G401 (cell line): ENCODE data around the gene NCCRP1. TPM values are rescaled to one million over a fixed set of nuclear protein-coding genes. Genes with fewer than 3 reads are reported as not detected.

Experiments used
- DNase-seq: peaks from one replicate; pipeline ENCODE4 v3.0.0-alpha.2; 2015; ENCODE audit warnings: low spot score
- in situ Hi-C: cut with HindIII; loops from 2 replicates; pipeline ENCODE4 v1.10.0; 2016; ENCODE audit warnings: low sequenced_read_pairs, mixed read lengths
- total RNA-seq: library from RNA; depleted of rRNA; stranded (reverse); fragments of >200 nt; shearing (Covaris generic); gene quantifications from 2 replicates; pipeline ENCODE4 v1.2.3, GENCODE V29; 2014

Gene NCCRP1
- total RNA-seq, 1 experiment from 2014 or later, result 4.5 TPM

DNA sequence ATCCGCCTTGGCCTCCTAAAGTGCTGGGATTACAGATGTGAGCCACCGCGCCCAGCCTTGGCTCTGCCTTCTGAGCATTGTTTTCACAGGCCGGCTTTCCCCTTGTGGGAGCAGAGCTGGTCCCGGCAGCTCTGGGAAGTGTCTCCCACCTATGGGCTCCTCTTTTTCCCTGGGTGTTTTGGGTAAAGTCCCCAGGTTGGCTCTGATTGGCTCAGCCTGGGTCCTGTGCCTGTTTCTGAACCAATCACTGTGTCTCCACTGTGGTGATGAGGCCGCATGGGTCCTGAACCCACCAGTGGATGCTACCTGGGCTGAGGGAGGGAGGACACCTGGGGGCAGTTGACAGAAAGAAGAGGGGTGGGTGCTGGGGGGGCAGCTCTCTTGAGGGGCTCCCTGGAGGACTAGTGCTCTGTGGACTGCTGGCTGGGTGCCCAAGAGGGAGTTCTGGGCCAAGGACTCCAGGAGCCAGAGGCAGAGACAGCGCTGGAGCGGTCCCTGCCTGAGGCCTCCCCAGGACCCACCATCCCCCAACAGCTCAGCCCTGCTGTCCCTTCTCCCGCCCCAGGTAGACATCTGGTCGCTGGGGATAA, 19.6 kb upstream of the NCCRP1 start:
- in situ Hi-C loops, result no loop called here

DNA sequence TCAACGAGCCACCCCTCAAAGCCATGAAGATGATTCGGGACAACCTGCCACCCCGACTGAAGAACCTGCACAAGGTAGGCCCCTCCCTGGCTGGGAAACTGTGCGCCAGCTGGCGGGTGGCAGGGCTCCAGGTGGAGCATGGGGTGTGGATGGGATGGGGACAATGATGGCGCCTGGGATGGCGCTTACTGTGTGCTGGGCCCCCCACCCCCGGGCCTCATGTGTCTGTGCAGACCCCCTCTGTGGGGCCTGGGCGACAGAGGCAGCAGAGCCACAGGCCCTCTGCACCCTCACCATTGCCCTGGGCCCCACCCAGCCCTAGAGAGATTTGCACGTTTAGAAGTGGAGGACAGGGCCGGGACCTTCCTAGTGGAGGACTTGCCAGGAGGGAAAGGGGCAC, 19.0 kb upstream of the NCCRP1 start:
- DNase-seq, result no peak
- in situ Hi-C loops, result no loop called here

More for the DNA sequence above, 19.6 kb upstream of the NCCRP1 start:
- DNase-seq, result no peak

DNA sequence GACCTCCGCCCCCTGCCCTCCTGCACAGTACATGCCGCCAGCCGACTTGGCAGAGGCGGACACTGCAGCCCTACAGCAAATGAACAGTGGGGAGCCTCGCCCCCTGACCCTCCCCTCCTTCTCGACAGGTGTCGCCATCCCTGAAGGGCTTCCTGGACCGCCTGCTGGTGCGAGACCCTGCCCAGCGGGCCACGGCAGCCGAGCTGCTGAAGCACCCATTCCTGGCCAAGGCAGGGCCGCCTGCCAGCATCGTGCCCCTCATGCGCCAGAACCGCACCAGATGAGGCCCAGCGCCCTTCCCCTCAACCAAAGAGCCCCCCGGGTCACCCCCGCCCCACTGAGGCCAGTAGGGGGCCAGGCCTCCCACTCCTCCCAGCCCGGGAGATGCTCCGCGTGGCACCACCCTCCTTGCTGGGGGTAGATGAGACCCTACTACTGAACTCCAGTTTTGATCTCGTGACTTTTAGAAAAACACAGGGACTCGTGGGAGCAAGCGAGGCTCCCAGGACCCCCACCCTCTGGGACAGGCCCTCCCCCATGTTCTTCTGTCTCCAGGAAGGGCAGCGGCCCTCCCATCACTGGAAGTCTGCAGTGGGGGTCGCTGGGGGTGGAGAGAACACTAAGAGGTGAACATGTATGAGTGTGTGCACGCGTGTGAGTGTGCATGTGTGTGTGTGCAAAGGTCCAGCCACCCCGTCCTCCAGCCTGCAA, 18.3 kb upstream of the NCCRP1 start:
- DNase-seq, result no peak
- in situ Hi-C loops, result no loop called here

DNA sequence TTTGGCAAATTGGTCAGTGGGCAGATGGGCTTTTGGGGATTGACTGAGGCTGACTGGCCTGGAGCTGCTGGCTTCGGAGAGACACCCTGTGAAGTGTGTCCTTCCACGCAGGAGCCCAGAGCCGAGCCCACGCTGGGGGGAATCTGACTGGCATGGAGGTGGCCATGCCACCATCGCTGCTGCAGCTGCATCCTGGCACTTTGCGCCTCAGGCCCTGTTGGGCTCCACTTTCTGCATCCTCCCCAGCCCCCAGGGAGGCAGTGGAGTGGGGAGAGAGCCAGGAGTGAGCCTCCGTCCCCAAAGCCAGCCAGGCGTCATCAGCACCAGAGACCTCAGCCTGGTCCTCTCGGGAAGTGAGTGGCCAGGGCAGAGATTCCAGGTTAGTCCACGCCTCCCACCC, 17.0 kb upstream of the NCCRP1 start:
- DNase-seq, result no peak
- in situ Hi-C loops, result no loop called here

DNA sequence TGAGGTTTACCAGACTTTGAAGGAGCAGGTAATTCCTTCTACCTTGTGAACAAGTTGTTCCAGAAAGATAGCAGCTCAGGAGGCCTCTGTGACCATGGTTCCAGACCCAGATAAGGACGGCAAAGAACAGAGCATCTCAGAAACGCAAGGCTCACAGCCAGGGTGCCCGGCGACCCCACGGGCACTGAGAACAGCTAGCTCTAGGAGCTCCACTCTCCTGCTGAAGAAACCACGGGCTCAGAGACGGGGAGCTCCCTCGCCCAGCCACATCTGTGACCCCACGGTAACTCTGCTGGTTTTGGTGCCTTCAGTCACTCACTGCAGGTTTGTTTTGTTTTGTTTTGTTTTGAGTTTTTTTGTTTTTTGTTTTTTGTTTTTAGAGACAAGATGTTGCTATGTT, 16.0 kb upstream of the NCCRP1 start:
- DNase-seq, result no peak
- in situ Hi-C loops, result no loop called here

DNA sequence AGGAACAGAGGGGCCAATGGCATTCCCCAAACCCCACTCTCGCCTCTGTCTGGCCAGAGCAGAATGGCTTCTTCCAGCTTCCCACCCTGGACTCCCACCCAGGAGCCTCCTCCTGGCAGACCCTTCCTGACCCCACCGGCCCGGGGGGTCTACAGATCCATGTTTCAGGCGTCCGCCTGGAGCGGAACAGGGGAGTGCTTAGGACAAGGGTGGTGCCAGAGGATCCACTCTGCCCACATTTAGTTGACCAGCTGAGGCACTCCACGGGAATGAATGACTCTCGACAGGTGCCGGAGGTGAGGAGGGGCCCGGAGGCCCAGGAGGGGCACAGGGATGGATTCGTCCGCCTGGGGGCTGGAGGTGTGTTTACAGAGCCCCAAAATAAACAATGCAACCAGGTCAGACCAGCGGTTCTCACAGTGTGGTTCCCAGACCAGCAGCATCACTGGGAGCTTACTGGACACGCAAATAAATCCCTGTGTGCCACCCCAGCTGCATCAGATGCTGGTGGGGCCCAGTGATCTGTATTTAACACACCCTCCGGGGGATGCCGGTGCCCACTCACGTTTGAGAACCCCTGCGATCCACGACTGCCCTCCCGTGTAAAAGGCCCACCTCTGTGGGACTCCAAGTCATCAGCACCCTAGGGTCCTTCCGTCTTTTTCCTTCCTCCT, 15.1 kb upstream of the NCCRP1 start:
- DNase-seq, result no peak
- in situ Hi-C loops, result no loop called here

DNA sequence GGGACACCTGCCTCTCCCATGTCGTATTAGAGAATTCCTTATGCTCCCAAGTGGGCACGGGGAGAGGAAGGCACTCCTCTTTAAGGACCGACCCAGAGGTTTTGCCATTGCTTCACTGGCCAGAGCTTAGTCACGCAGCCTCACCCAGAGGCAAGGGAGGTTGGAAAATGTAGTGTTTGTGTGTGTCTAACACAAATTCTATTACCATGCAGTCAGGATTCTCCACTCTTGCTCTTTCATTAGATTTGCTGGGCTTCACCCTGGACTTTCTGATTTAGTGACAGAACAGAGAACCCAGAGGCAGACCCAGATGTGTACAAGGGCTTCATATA, 14.6 kb upstream of the NCCRP1 start:
- in situ Hi-C loops, result no loop called here
- DNase-seq, result no peak

DNA sequence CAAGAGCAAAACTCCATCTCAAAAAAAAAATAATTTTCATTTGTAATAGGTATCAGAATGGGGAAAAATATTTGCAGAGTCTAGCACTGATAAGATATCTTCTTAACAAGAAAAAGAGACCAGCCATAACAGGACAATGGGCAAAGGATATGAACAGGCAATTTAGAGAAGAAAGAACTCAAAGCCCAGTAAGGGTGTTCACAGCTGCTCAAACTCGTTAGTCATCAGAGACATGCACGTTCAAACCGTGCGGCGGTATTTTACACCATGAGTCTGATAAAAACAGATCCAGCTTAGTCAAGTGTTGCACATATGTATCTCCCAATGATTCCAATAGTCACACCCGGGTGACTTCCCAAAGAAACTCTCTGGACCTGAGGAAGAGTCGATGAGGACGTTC, 13.7 kb upstream of the NCCRP1 start:
- no peak for DNase-seq
- in situ Hi-C loops, result no loop called here

DNA sequence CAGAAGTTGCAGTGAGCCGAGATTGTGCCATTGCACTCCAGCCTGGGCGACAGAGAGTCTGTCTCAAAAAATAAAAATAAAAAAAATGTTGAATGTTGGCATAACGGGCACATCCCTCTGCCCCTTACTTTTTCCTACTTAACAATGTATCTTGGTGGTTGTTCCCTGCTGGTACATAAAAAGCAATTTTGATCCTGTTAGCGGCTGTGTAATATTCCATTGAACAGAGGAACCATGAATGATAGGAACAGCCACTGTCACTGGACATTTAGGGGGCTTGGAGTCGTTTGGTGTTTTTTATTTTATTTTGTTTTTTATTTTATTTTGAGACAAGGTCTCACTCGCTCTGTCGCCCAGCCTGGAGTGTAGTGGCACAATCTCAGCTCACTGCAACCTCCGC, 10.4 kb upstream of the NCCRP1 start:
- no peak for DNase-seq
- in situ Hi-C loops, result no loop called here

DNA sequence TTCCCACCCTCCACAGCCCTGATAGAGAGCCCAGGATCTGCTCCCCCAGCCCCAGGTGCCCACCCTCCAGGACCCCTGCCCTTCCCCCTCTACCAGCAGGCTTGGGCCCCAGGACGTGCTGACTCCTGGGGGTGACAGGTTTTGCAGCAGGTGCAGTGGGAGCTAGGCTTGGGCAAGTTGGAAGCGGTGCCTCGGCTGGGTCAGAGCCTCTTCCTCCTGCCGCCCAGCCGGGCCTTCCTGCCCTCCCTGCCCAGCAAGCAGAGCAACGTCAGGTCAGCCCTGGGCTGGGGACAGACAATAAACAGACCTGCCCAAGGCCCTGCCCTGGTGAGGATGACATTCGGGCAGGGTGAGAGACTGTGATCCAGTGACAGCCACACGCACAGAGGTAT, 9.2 kb upstream of the NCCRP1 start:
- in situ Hi-C loops, result no loop called here
- DNase-seq, result no peak

DNA sequence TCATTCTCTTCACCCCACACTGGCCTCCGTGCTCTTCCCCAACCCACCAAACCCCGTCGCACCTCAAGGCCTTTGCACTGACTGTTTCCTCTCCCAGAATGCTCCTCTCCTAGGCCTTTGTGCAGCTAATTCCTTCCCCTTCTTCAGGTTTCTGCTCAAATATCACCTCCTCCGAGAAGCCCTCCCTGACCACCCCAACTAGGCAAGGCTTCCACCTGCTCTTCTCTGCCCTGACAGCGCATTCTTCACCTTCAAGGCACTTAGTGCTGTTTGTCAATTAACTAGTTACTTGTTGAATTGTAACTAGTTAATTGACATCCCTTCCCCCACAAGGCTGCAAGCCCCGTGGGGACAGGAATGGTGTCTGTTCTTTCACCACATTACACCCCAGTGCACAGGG, 7.8 kb upstream of the NCCRP1 start:
- DNase-seq, result no peak
- in situ Hi-C loops, result no loop called here

DNA sequence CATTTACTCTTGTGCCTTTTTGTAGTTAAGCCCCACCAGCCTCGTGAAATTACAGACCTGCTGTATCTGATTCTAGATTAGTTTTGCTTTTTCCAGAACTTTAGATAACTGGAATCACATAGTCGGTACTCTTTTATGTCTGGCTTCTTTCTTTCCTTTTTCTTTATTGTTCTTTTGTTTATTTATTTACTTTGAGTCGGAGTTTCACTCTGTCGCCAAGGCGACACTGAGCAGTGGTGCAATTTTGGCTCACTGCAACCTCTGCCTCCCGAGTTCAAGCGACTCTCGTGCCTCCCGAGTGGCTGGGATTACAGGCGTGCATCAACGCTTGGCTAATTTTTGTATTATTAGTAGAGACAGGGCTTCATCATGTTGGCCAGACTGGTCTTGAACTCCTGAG, 6.0 kb upstream of the NCCRP1 start:
- DNase-seq, result no peak
- in situ Hi-C loops, result no loop called here

DNA sequence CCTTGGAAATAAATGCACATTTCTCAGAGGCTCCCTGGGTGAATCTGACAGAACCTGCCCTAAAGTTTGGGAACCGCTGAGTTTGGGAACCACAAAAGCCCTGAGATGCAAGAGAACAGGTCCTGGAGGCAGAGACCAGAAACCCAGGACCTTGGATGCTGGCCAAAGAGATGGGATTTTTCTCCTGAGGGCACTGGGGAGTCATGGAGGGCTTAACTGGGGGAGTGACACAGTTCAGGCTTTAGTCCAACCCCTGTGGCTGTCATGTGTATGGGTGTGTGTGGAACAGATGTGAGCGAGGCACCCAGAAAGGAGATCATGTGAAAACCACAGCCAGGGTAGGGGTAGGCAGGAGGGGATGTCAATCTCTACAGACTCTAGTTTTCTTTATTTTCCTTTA, 3.9 kb upstream of the NCCRP1 start:
- no peak for DNase-seq
- in situ Hi-C loops, result no loop called here

DNA sequence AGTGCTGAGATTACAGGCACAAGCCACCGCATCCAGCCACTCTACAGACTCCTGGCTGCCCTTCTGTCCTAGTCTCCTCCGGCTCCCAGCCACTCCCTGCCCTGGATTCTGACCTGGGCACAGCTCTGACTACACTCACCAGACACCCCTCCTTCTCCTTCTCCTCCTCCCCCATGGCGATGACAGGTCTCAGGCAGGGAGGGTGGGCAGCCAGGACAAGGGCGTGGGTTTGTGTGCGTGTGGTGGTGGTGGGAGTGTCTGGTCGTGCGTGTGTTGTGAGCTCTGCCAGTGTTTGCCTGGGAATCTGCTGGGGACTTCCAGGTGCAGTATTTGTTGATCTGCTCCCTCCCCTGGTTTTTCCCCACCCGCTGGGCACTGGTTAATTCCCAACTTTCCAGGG, 3.0 kb upstream of the NCCRP1 start:
- DNase-seq, result no peak
- in situ Hi-C loops, result no loop called here

DNA sequence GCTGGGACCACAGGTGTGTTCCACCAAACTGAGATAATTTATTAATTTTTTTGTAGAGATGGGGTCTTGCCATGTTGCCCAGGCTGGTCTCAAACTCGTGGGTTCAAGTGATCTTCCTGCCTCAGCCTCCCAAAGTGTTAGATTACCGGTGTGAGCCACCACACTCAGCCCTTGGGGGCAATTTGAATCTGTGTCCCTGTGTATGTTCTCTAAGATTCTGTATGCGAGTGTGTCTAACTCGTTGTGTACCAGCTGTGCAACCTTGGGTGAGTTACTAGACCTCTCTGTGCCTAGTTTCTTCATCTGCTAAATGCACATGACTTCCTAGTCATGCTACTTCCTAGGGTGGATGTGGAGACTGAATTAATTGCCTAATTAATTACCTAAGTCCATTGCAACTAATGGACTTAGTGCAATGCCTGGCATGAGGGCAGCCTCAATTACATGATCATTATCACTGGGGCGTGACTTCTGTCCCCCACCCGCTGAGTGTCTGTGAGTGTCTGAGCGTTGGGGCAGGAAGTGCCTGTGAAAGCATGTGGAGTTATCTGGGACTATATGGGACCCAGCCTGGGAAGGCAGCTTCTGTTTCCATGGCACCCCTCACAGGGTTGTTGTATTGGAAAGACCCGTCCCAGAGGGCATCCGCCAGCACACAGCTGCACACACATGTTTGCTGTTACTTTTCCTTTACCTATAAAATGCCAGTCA, 1.8 kb upstream of the NCCRP1 start:
- DNase-seq, result no peak
- in situ Hi-C loops, result no loop called here

DNA sequence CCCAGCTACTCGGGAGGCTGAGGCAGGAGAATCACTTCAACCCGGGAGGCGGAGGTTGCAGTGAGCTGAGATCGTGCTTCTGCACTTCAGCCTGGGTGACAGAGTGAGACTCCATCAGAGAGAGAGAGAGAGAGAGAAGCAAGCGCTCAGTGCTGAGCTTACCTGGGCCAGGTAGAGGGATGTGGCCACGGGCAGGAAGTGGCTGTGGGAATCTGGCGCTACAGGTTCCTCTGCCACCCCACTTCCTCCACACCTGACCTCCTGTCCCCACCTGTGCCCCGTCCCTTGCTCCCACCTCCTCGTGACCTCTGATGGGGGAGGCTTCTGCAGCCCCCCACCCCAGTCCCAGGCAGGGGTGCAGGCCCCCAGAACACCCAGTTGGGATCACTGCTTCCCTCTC, 1.0 kb upstream of the NCCRP1 start:
- in situ Hi-C loops, result no loop called here
- no peak for DNase-seq

DNA sequence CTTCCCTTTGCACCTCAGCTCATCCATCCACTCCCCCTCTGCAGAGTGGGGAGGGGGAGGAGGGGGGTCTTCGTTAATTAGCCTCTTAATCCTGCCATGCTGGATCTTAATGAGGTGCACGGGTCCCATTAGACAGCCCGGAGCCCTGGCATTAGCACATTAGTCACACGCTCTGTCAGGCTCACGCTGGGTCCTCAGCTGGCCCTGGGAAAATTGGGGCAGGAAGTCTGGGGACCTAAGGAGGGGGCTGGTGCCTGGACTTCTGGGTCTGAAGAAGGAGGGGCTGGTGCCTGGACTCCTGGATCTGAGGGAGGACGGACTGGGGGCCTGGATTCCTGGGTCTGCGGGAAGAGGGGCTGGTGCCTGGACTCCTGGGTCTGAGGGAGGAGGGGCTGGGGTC, 444 bp upstream of the NCCRP1 start:
- DNase-seq, result no peak
- in situ Hi-C loops, result no loop called here

DNA sequence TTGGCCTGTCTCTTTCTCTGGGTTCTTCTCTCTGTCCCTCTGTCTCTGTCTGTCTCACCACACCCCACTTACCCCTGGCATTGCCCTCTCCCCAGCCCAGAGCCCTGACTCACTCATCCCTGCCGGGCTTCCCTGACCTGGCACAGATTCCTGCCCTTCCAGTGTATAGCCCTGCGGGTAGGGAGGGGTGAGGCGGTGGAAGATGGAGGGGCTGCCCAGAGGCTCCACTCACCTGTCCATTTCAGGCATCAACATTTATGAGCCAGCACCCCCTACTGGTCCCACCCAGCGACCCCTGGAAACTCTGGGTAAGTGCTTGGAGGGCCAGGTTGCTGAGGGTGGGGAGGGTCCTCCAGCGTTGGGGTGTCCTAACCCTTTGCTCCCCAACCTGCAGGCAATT, 1.0 kb downstream of the NCCRP1 start:
- no peak for DNase-seq
- in situ Hi-C loops, result no loop called here

DNA sequence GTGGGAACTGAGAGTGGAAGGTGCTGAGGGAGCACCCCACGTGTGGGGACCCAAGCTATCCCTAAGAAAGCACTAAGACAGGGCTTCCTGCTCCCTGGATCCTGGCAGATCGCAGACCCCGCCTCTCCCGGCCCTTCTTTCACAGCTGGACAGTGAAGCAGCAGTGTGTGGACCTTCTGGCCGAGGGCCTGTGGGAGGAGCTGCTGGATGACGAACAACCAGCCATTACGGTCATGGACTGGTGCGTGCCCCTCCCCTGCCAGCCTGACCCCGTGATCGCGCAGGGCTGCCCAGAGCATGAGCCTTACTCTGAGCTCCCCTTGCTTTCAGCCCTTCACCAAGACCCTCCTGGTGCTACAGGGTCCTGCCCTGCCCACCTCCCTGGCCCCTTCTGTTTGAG, 2.3 kb downstream of the NCCRP1 start:
- no peak for DNase-seq
- in situ Hi-C loops, result no loop called here

DNA sequence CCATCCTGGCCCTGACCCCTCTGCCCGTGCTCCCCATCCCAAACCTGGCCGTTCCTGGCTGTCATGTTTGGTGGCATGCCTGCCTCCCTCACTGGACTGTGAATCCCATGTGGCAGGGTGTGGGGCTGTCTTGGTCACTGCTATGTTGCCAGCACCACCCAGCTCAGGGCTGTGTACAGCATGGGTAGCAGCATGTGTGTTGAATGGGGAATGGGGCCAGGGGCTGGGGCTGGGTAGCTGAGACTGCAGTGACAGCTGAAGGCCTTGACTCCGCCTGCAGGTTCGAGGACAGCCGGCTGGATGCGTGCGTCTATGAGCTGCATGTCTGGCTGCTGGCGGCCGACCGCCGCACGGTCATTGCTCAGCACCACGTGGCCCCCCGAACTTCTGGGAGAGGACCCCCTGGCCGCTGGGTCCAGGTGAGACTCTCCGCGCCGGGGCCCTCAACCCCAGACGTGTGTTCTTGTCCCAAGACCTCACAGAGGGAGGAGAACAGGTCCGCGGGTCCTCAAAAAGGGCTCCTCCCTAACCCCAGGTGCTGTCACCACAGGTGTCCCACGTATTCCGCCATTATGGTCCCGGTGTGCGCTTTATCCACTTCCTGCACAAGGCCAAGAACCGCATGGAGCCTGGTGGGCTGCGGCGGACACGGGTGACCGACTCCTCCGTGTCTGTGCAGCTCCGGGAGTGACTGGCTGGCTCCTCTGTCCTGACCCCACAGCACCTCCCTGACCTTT, 3.5 kb downstream of the NCCRP1 start:
- in situ Hi-C loops, result no loop called here
- DNase-seq, result no peak
